Measurements from ENCODE around the gene CYP26A1. TPM values are rescaled to one million over a fixed set of nuclear protein-coding genes. Genes with fewer than 3 reads are reported as not detected.

CYP26A1 gene
- total RNA-seq, 1 donor from 2014 or later, result 0.13 TPM

- no peak for TF ChIP-seq CTCF (IDR thresholded peaks at IDR 0.05)
- peaks cover 15% of the 10 kb centered on the region for H3K27me3 Mint-ChIP-seq
- DNase-seq (no peak), ATAC-seq (ENCODE audit: low read depth) (no peak)
- intact Hi-C loops (cut with micrococcal nuclease), result no loop called here
- H3K4me3 Mint-ChIP-seq, result no peak overlapping the region
- H3K36me3 Mint-ChIP-seq (ENCODE audit: low read depth), result no peaks in the 10 kb centered on the region
- H3K4me1 Mint-ChIP-seq, result no peaks in the 10 kb centered on the region
- POLR2A ChIA-PET, result no interaction called here
- CTCF ChIA-PET, result interaction anchor here (1.5 kb wide), 1 partner anchor 14 kb away, joined by 3 read pairs; no protein-coding TSS in a partner anchor
- no peak overlapping the region for H3K27ac Mint-ChIP-seq
- no peaks in the 10 kb centered on the region for H3K9me3 Mint-ChIP-seq
Measured at GRCh38 chr10:93091960-93092359, 18.3 kb downstream of the CYP26A1 start.

- H3K9me3 Mint-ChIP-seq, result peaks cover 4% of the 10 kb centered on the region
- POLR2A ChIA-PET, result no interaction called here
- CTCF ChIA-PET, result no interaction called here
- peaks cover 5% of the 10 kb centered on the region for H3K27me3 Mint-ChIP-seq
- no peaks in the 10 kb centered on the region for H3K36me3 Mint-ChIP-seq (ENCODE audit: low read depth)
- no peak overlapping the region for H3K27ac Mint-ChIP-seq
- TF ChIP-seq CTCF (IDR thresholded peaks at IDR 0.05), result no peak
- H3K4me3 Mint-ChIP-seq, result no peak overlapping the region
- no peaks in the 10 kb centered on the region for H3K4me1 Mint-ChIP-seq
- no peak for ATAC-seq (ENCODE audit: low read depth)
- DNase-seq, result no peak
- intact Hi-C loops (cut with micrococcal nuclease), result no loop called here
Measured at GRCh38 chr10:93095225-93095624, 21.5 kb downstream of the CYP26A1 start.

GRCh38 chr10:93096901-93097300, 23.2 kb downstream of the CYP26A1 start:
- no peak overlapping the region for H3K27ac Mint-ChIP-seq
- no peak for ATAC-seq (ENCODE audit: low read depth)
- peaks cover 4% of the 10 kb centered on the region for H3K9me3 Mint-ChIP-seq
- peaks cover 1% of the 10 kb centered on the region for H3K27me3 Mint-ChIP-seq
- DNase-seq, result no peak
- no peaks in the 10 kb centered on the region for H3K36me3 Mint-ChIP-seq (ENCODE audit: low read depth)
- H3K4me3 Mint-ChIP-seq, result no peak overlapping the region
- H3K4me1 Mint-ChIP-seq, result no peaks in the 10 kb centered on the region
- intact Hi-C loops (cut with micrococcal nuclease), result no loop called here
- ChIA-PET POLR2A (no interaction called here), CTCF (no interaction called here)
- TF ChIP-seq CTCF (IDR thresholded peaks at IDR 0.05), result no peak

GRCh38 chr10:93097386-93097785, 23.7 kb downstream of the CYP26A1 start:
- peaks cover 4% of the 10 kb centered on the region for H3K9me3 Mint-ChIP-seq
- peaks cover 1% of the 10 kb centered on the region for H3K27me3 Mint-ChIP-seq
- H3K36me3 Mint-ChIP-seq (ENCODE audit: low read depth), result no peaks in the 10 kb centered on the region
- H3K27ac Mint-ChIP-seq, result no peak overlapping the region
- H3K4me1 Mint-ChIP-seq, result no peaks in the 10 kb centered on the region
- ATAC-seq (ENCODE audit: low read depth) (no peak), DNase-seq (no peak)
- intact Hi-C loops (cut with micrococcal nuclease), result no loop called here
- POLR2A ChIA-PET, result no interaction called here
- no peak for TF ChIP-seq CTCF (IDR thresholded peaks at IDR 0.05)
- no peak overlapping the region for H3K4me3 Mint-ChIP-seq
- CTCF ChIA-PET, result no interaction called here

GRCh38 chr10:93098816-93099215, 25.1 kb downstream of the CYP26A1 start:
- H3K4me3 Mint-ChIP-seq, result no peak overlapping the region
- ChIA-PET CTCF (no interaction called here), POLR2A (no interaction called here)
- no peaks in the 10 kb centered on the region for H3K36me3 Mint-ChIP-seq (ENCODE audit: low read depth)
- no peak overlapping the region for H3K27ac Mint-ChIP-seq
- H3K27me3 Mint-ChIP-seq, result no peaks in the 10 kb centered on the region
- ATAC-seq (ENCODE audit: low read depth) (no peak), DNase-seq (no peak)
- H3K4me1 Mint-ChIP-seq, result no peaks in the 10 kb centered on the region
- intact Hi-C loops (cut with micrococcal nuclease), result no loop called here
- peaks cover 5% of the 10 kb centered on the region for H3K9me3 Mint-ChIP-seq
- TF ChIP-seq CTCF (IDR thresholded peaks at IDR 0.05), result no peak

All from activated B cell treated with CpG ODN at 0.5 μM for 24 hours (primary cell).